Astrocyte of the cerebellum (primary cell): ENCODE measurements around the gene NAT8.
"Not testable (repeated sequence)": the region's sequence is repeated elsewhere in the genome, so short reads cannot be mapped to it uniquely, and the experiment has no call there.

ENCODE experiments used
- DNase-seq: peaks from one replicate; pipeline ENCODE4 v3.0.0-alpha.2; 2011; ENCODE audit warnings: low read depth
- H3K4me3 ChIP-seq: 2 replicates; pipeline ENCODE4 v1.5.1; 2011; ENCODE audit warnings: mild to moderate bottlenecking, low read depth, low read length, moderate library complexity
- CTCF ChIP-seq: IDR thresholded peaks from 2 replicates; pipeline ENCODE4 v1.5.1; 2012; ENCODE audit warnings: low read length, low read depth, moderate library complexity, mild to moderate bottlenecking; ENCODE audit errors: missing control alignments
- in situ Hi-C: cut with HindIII; loops from 2 replicates; pipeline ENCODE4 v1.10.0; 2017; ENCODE audit warnings: low sequenced_read_pairs

Gene NAT8

GRCh38 chr2:73674696-73675157, 32.5 kb upstream of the NAT8 start:
- DNase-seq, in situ Hi-C loops, H3K4me3 ChIP-seq: not testable (repeated sequence)

- H3K4me3 ChIP-seq, in situ Hi-C loops, DNase-seq: not testable (repeated sequence)
Observed at GRCh38 chr2:73669976-73670375, 27.8 kb upstream of the NAT8 start.

GRCh38 chr2:73667239-73667638, 25.0 kb upstream of the NAT8 start:
- DNase-seq, H3K4me3 ChIP-seq, in situ Hi-C loops: not testable (repeated sequence)

GRCh38 chr2:73654175-73654574, 12.0 kb upstream of the NAT8 start:
- in situ Hi-C loops = no loop called here
- H3K4me3 ChIP-seq = no peak overlapping the region
- TF ChIP-seq CTCF = no peak
- DNase-seq = no peak

GRCh38 chr2:73652348-73652747, 10.1 kb upstream of the NAT8 start:
- in situ Hi-C loops = no loop called here
- TF ChIP-seq CTCF = no peak
- no peak overlapping the region for H3K4me3 ChIP-seq
- no peak for DNase-seq

- DNase-seq = no peak
- TF ChIP-seq CTCF = no peak
- in situ Hi-C loops = no loop called here
Observed at GRCh38 chr2:73651591-73652230, 9.5 kb upstream of the NAT8 start.

GRCh38 chr2:73647690-73648089, 5.5 kb upstream of the NAT8 start:
- H3K4me3 ChIP-seq, DNase-seq, in situ Hi-C loops: not testable (repeated sequence)

More at GRCh38 chr2:73651591-73652230, 9.5 kb upstream of the NAT8 start:
- no peak overlapping the region for H3K4me3 ChIP-seq

GRCh38 chr2:73641767-73642062, 507 bp downstream of the NAT8 start:
- no peak for TF ChIP-seq CTCF
- in situ Hi-C loops = no loop called here
- DNase-seq = no peak
- no peak overlapping the region for H3K4me3 ChIP-seq
